ENCODE data around the gene TRIP6. TPM values are rescaled to one million over a fixed set of nuclear protein-coding genes. Genes with fewer than 3 reads are reported as not detected.
"Not testable (repeated sequence)": the region's sequence is repeated elsewhere in the genome, so short reads cannot be mapped to it uniquely, and the experiment has no call there.

The TRIP6 gene
- total and polyA plus RNA-seq, 3 experiments from 2014 or later, result 2.0 to 37.7 (median 36.8) TPM

- DNase-seq, result no peak
- ChIA-PET POLR2A (no interaction called here), CTCF (no interaction called here)
- no peaks in the 10 kb centered on the region for H3K27me3 Mint-ChIP-seq
- no peaks in the 10 kb centered on the region for H3K9me3 Mint-ChIP-seq
- no peaks in the 10 kb centered on the region for H3K27me3 ChIP-seq (ENCODE audit: insufficient read depth, low read length, poor library complexity, severe bottlenecking)
- H3K4me3 Mint-ChIP-seq, result no peak overlapping the region
- H3K36me3 ChIP-seq (ENCODE audit: insufficient read depth, low read length), result no peaks in the 10 kb centered on the region
- peaks cover 6% of the 10 kb centered on the region for H3K4me1 ChIP-seq (ENCODE audit: insufficient read depth, low read length)
- peak overlapping the region in 1 of 8 donors; percentile 95 for H3K27ac Mint-ChIP-seq
- H3K4me1 Mint-ChIP-seq, result peaks cover 5% of the 10 kb centered on the region in 3 donors
- H3K4me3 ChIP-seq (ENCODE audit: low read length), result no peak overlapping the region
- H3K36me3 Mint-ChIP-seq, result peaks cover 0 to 3% (median 1%) of the 10 kb centered on the region in 3 donors
- no peak overlapping the region for H3K27ac ChIP-seq (ENCODE audit: low read depth, low read length)
- H3K9me3 ChIP-seq (ENCODE audit: low read length), result no peaks in the 10 kb centered on the region
These were observed 19.8 kb upstream of the TRIP6 start for GRCh38 chr7:100847360-100847759.

- ChIA-PET POLR2A (interaction anchor here (0.5 to 2.0 kb wide), 9 partner anchors 15 to 416 kb away, joined by 3 to 13 read pairs (median 4); partner anchors contain the start of genes FBXO24, LRCH4, POP7 and SRRT), CTCF (interaction anchor here (0.8 to 5.4 kb wide), 33 partner anchors 10 to 732 kb away, joined by 3 to 52 read pairs (median 4); partner anchors contain the start of genes CNPY4, POP7, SRRT and TRIP6)
- Histone ChIP-seq H3K36me3 (ENCODE audit: insufficient read depth, low read length) (no peaks in the 10 kb centered on the region), H3K27me3 (ENCODE audit: insufficient read depth, low read length, poor library complexity, severe bottlenecking) (no peaks in the 10 kb centered on the region), H3K4me1 (ENCODE audit: insufficient read depth, low read length) (peaks cover 17% of the 10 kb centered on the region), H3K4me3 (ENCODE audit: low read length) (peak within 1 kb of the TSS; percentile 85), H3K27ac (ENCODE audit: low read depth, low read length) (peak within 1 kb of the TSS; percentile 64), H3K9me3 (ENCODE audit: low read length) (no peaks in the 10 kb centered on the region)
- H3K27me3 Mint-ChIP-seq, result no peaks in the 10 kb centered on the region
- peaks cover 15 to 33% (median 21%) of the 10 kb centered on the region in 3 donors for H3K4me1 Mint-ChIP-seq
- peak within 1 kb of the TSS; percentile 84 to 96 (median 90) for H3K4me3 Mint-ChIP-seq
- H3K27ac Mint-ChIP-seq, result peak within 1 kb of the TSS; percentile 36 to 98 (median 90)
- peak; percentile 81 to 89 (median 84) for DNase-seq
- H3K9me3 Mint-ChIP-seq, result no peaks in the 10 kb centered on the region
- H3K36me3 Mint-ChIP-seq, result peaks cover 0 to 21% (median 4%) of the 10 kb centered on the region in 3 donors
These were observed 14.9 kb upstream of the TRIP6 start, which contains the start of gene SLC12A9 for GRCh38 chr7:100852048-100852872. Gene SLC12A9 (plus strand): TSS chr7:100852713. CDS start chr7:100854198, 1,485 bp downstream.

- peaks cover 17% of the 10 kb centered on the region for H3K4me1 ChIP-seq (ENCODE audit: insufficient read depth, low read length)
- no peak for DNase-seq
- Mint-ChIP-seq H3K27ac (peak overlapping the region in 4 of 8 donors; percentile 54 to 75 (median 60)), H3K4me1 (peaks cover 16 to 33% (median 21%) of the 10 kb centered on the region in 3 donors), H3K36me3 (peaks cover 0 to 34% (median 5%) of the 10 kb centered on the region in 3 donors), H3K27me3 (no peaks in the 10 kb centered on the region), H3K4me3 (peak overlapping the region; percentile 84 to 96 (median 90)), H3K9me3 (no peaks in the 10 kb centered on the region)
- H3K36me3 ChIP-seq (ENCODE audit: insufficient read depth, low read length), result no peaks in the 10 kb centered on the region
- no peak overlapping the region for H3K4me3 ChIP-seq (ENCODE audit: low read length)
- no peaks in the 10 kb centered on the region for H3K27me3 ChIP-seq (ENCODE audit: insufficient read depth, low read length, poor library complexity, severe bottlenecking)
- ChIA-PET POLR2A (no interaction called here), CTCF (interaction anchor here (0.7 to 0.8 kb wide), 2 partner anchors 18 to 54 kb away, joined by 3 read pairs; no protein-coding TSS in a partner anchor)
- no peak overlapping the region for H3K27ac ChIP-seq (ENCODE audit: low read depth, low read length)
- H3K9me3 ChIP-seq (ENCODE audit: low read length), result no peaks in the 10 kb centered on the region
These were observed 12.9 kb upstream of the TRIP6 start for GRCh38 chr7:100854146-100854895.

GRCh38 chr7:100854899-100855298 lies 12.3 kb upstream of the TRIP6 start:
- CTCF ChIA-PET; H3K9me3 ChIP-seq (ENCODE audit: low read length); H3K36me3 ChIP-seq (ENCODE audit: insufficient read depth, low read length); H3K27ac ChIP-seq (ENCODE audit: low read depth, low read length); H3K9me3 Mint-ChIP-seq; H3K27me3 ChIP-seq (ENCODE audit: insufficient read depth, low read length, poor library complexity, severe bottlenecking); H3K27me3 Mint-ChIP-seq; H3K4me3 ChIP-seq (ENCODE audit: low read length); DNase-seq; POLR2A ChIA-PET: not testable (repeated sequence)
- Mint-ChIP-seq H3K4me1 (peaks cover 16 to 37% (median 21%) of the 10 kb centered on the region in 3 donors), H3K27ac (peak overlapping the region in 1 of 8 donors; percentile 42), H3K36me3 (peaks cover 5 to 39% (median 8%) of the 10 kb centered on the region in 3 donors), H3K4me3 (peak overlapping the region in 1 of 7 donors; percentile 84)
- peaks cover 17% of the 10 kb centered on the region for H3K4me1 ChIP-seq (ENCODE audit: insufficient read depth, low read length)

- H3K4me3 Mint-ChIP-seq, result peak overlapping the region in 1 of 7 donors; percentile 51
- no peak for DNase-seq
- peaks cover 16 to 37% (median 21%) of the 10 kb centered on the region in 3 donors for H3K4me1 Mint-ChIP-seq
- no peaks in the 10 kb centered on the region for H3K27me3 ChIP-seq (ENCODE audit: insufficient read depth, low read length, poor library complexity, severe bottlenecking)
- H3K36me3 Mint-ChIP-seq, result peaks cover 8 to 45% (median 13%) of the 10 kb centered on the region in 3 donors
- H3K36me3 ChIP-seq (ENCODE audit: insufficient read depth, low read length), result peaks cover 7% of the 10 kb centered on the region
- H3K27me3 Mint-ChIP-seq, result no peaks in the 10 kb centered on the region
- no peak overlapping the region for H3K4me3 ChIP-seq (ENCODE audit: low read length)
- no peaks in the 10 kb centered on the region for H3K9me3 ChIP-seq (ENCODE audit: low read length)
- CTCF ChIA-PET, result no interaction called here
- H3K9me3 Mint-ChIP-seq, result no peaks in the 10 kb centered on the region
- H3K4me1 ChIP-seq (ENCODE audit: insufficient read depth, low read length), result peaks cover 17% of the 10 kb centered on the region
- POLR2A ChIA-PET, result no interaction called here
- no peak overlapping the region for H3K27ac ChIP-seq (ENCODE audit: low read depth, low read length)
- H3K27ac Mint-ChIP-seq, result peak overlapping the region in 4 of 8 donors; percentile 73 to 88 (median 79)
These were observed 11.7 kb upstream of the TRIP6 start for GRCh38 chr7:100855515-100855914.

GRCh38 chr7:100856871-100857282 lies 10.3 kb upstream of the TRIP6 start:
- peaks cover 12% of the 10 kb centered on the region for H3K4me1 ChIP-seq (ENCODE audit: insufficient read depth, low read length)
- H3K27me3 Mint-ChIP-seq, result no peaks in the 10 kb centered on the region
- ChIA-PET CTCF (interaction anchor here (1.2 kb wide), 1 partner anchor 152 kb away, joined by 3 read pairs; no protein-coding TSS in a partner anchor), POLR2A (interaction anchor here (0.8 kb wide), 1 partner anchor 13 kb away, joined by 5 read pairs; no protein-coding TSS in a partner anchor)
- H3K27ac ChIP-seq (ENCODE audit: low read depth, low read length), result no peak overlapping the region
- DNase-seq, result no peak
- no peak overlapping the region for H3K4me3 Mint-ChIP-seq
- no peaks in the 10 kb centered on the region for H3K27me3 ChIP-seq (ENCODE audit: insufficient read depth, low read length, poor library complexity, severe bottlenecking)
- H3K36me3 ChIP-seq (ENCODE audit: insufficient read depth, low read length), result peaks cover 7% of the 10 kb centered on the region
- H3K27ac Mint-ChIP-seq, result no peak overlapping the region
- H3K36me3 Mint-ChIP-seq, result peaks cover 13 to 59% (median 18%) of the 10 kb centered on the region in 3 donors
- H3K4me3 ChIP-seq (ENCODE audit: low read length), result no peak overlapping the region
- no peaks in the 10 kb centered on the region for H3K9me3 ChIP-seq (ENCODE audit: low read length)
- H3K4me1 Mint-ChIP-seq, result peaks cover 13 to 35% (median 19%) of the 10 kb centered on the region in 3 donors
- H3K9me3 Mint-ChIP-seq, result no peaks in the 10 kb centered on the region

GRCh38 chr7:100859856-100860255 lies 7.3 kb upstream of the TRIP6 start:
- H3K9me3 Mint-ChIP-seq, result no peaks in the 10 kb centered on the region
- CTCF ChIA-PET, result no interaction called here
- DNase-seq, result no peak
- no peak overlapping the region for H3K27ac ChIP-seq (ENCODE audit: low read depth, low read length)
- H3K27ac Mint-ChIP-seq, result peak overlapping the region in 2 of 8 donors; percentile 32 to 67
- POLR2A ChIA-PET, result no interaction called here
- no peaks in the 10 kb centered on the region for H3K9me3 ChIP-seq (ENCODE audit: low read length)
- H3K4me1 Mint-ChIP-seq, result peaks cover 5 to 12% (median 7%) of the 10 kb centered on the region in 3 donors
- no peaks in the 10 kb centered on the region for H3K4me1 ChIP-seq (ENCODE audit: insufficient read depth, low read length)
- no peaks in the 10 kb centered on the region for H3K27me3 ChIP-seq (ENCODE audit: insufficient read depth, low read length, poor library complexity, severe bottlenecking)
- no peak overlapping the region for H3K4me3 ChIP-seq (ENCODE audit: low read length)
- no peak overlapping the region for H3K4me3 Mint-ChIP-seq
- H3K36me3 ChIP-seq (ENCODE audit: insufficient read depth, low read length), result peaks cover 12% of the 10 kb centered on the region
- no peaks in the 10 kb centered on the region for H3K27me3 Mint-ChIP-seq
- peaks cover 13 to 81% (median 21%) of the 10 kb centered on the region in 3 donors for H3K36me3 Mint-ChIP-seq
